Colonic mucosa (tissue), 4 donors: Measurements from ENCODE around the gene PBX2. TPM values are rescaled to one million over a fixed set of nuclear protein-coding genes. Genes with fewer than 3 reads are reported as not detected.
"Not testable (repeated sequence)": the region's sequence is repeated elsewhere in the genome, so short reads cannot be mapped to it uniquely, and the experiment has no call there.

ENCODE experiments used
- DNase-seq: peaks from one replicate; pipeline ENCODE4 v3.0.0-alpha.2; 2020
- H3K27ac ChIP-seq: fragments of 200-600 bp; one replicate; pipeline ENCODE4 v1.8.0; 2021
- H3K27me3 ChIP-seq: fragments of 200-600 bp; one replicate; pipeline ENCODE4 v1.8.0; 2021
- H3K36me3 ChIP-seq: fragments of 200-600 bp; one replicate; pipeline ENCODE4 v1.8.0; 2021
- H3K4me1 ChIP-seq: fragments of 200-600 bp; one replicate; pipeline ENCODE4 v1.8.0; 2021; ENCODE audit warnings: mild to moderate bottlenecking
- H3K4me3 ChIP-seq: fragments of 200-600 bp; one replicate; pipeline ENCODE4 v1.8.0; 2021
- H3K9ac ChIP-seq, 2 donors: one replicate each; pipeline ENCODE4 v1.7.0; 2013; ENCODE audit warnings: control low read depth in 2 of 2, low read depth in 2 of 2, low read length in 2 of 2
- H3K9me3 ChIP-seq: fragments of 200-600 bp; one replicate; pipeline ENCODE4 v1.8.0; 2021
- CTCF ChIP-seq: fragments of 200-600 bp; IDR thresholded peaks from one replicate; pipeline ENCODE4 v1.8.0; 2022; ENCODE audit warnings: antibody characterized with exemption, mild to moderate bottlenecking
- intact Hi-C: fragments of 100-400 bp; cut with DNase I; formaldehyde crosslinking; loops from one replicate; pipeline ENCODE4 v1.14.1; 2022
- total RNA-seq, 2 donors: library from RNA; stranded (reverse); fragmentation: NEBNext Ultra II Directional in 1 of 2; extraction: Animal tissue kit (Norgen Biotek cat#: 25700) in 1 of 2; gene quantifications; one replicate each; pipeline ENCODE4 v1.2.1, GENCODE V29; 2021
- donor health status: healthy.
- donor health status: DM: no; HTN: no; CAD: no.
- donor health status: DM: no; HTN: no; CAD: no.

PBX2 gene
- total RNA-seq, 2 donors from 2014 or later = 47.5 TPM

DNA sequence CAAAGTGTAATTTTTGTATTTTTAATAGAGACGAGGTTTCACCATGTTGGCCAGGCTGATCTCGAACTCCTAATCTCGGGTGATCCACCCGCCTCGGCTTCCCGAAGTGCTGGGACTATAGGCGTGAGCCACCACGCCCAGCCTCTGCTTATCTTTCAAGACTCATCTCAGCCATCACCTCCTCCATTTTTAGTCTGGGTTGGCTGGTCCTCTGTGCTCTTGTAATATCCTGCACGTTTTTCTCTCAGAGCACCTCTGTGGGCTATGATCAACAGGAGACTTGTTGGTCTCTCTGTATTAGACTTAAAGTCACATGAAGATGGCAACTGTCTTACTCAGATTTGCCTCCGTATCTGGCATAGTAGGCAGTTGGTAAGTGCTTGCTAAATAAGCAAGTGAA, 26.3 kb upstream of the PBX2 start:
- TF ChIP-seq CTCF = no peak
- H3K4me3 ChIP-seq = no peak overlapping the region
- H3K9ac ChIP-seq = no peak overlapping the region
- H3K4me1 ChIP-seq = no peaks in the 10 kb centered on the region
- intact Hi-C loops = no loop called here
- DNase-seq = no peak
- no peaks in the 10 kb centered on the region for H3K27me3 ChIP-seq
- H3K36me3 ChIP-seq = no peaks in the 10 kb centered on the region
- no peaks in the 10 kb centered on the region for H3K9me3 ChIP-seq
- no peak overlapping the region for H3K27ac ChIP-seq

GRCh38 chr6:32215617-32216016, 25.6 kb upstream of the PBX2 start:
- Histone ChIP-seq H3K9me3 (no peaks in the 10 kb centered on the region), H3K4me1 (no peaks in the 10 kb centered on the region), H3K9ac (no peak overlapping the region), H3K27me3 (no peaks in the 10 kb centered on the region), H3K4me3 (no peak overlapping the region), H3K36me3 (no peaks in the 10 kb centered on the region), H3K27ac (no peak overlapping the region)
- TF ChIP-seq CTCF = no peak
- intact Hi-C loops = no loop called here
- DNase-seq = no peak

DNA sequence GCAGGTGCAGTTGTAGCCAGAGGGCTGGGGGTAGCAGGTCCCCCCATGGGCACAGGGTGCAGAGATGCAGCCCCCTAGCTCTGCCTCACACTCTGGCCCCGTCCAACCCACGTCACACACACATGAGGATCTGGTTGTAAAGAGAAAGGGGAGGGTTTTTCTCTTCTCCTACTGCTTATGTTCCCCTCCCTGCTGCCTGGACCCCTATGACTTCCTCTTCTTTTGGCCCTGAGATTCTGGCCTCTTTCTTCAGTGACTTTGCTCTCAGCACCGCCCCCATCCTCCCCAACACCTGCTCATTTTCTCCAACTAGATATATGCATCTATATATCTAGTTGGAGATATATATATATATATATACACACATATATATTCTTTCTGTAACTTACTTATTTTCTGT, 24.1 kb upstream of the PBX2 start:
- H3K9ac ChIP-seq = no peak overlapping the region
- no peaks in the 10 kb centered on the region for H3K36me3 ChIP-seq
- DNase-seq = no peak
- H3K9me3 ChIP-seq = no peaks in the 10 kb centered on the region
- no peaks in the 10 kb centered on the region for H3K4me1 ChIP-seq
- no peaks in the 10 kb centered on the region for H3K27me3 ChIP-seq
- intact Hi-C loops = no loop called here
- no peak for TF ChIP-seq CTCF
- no peak overlapping the region for H3K27ac ChIP-seq
- H3K4me3 ChIP-seq = no peak overlapping the region

DNA sequence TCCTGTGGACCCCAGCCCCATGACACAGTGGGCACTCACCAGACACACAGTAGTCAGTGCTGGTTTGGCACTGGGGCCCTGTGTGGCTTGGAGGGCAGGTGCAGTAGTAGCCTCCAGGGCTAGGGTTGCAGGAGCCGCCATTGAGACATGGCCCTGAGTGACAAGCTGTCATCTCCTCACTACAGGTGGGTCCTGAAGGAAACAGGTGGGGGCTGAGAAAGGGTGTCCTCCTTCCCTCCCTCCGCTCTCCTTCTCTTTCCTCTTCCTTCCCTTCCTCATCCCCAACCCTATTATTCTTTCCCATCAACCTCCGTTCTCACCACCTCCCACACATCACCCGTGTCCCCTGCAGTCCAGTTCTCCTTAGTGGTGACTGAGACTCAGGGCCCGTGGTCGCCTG, 23.6 kb upstream of the PBX2 start:
- DNase-seq = no peak
- intact Hi-C loops = no loop called here
- no peak overlapping the region for H3K4me3 ChIP-seq

GRCh38 chr6:32212076-32212760, 22.2 kb upstream of the PBX2 start:
- Histone ChIP-seq H3K4me3 (no peak overlapping the region), H3K9ac (no peak overlapping the region), H3K36me3 (no peaks in the 10 kb centered on the region), H3K27me3 (no peaks in the 10 kb centered on the region), H3K4me1 (no peaks in the 10 kb centered on the region), H3K9me3 (no peaks in the 10 kb centered on the region), H3K27ac (no peak overlapping the region)
- TF ChIP-seq CTCF = no peak
- DNase-seq = no peak
- intact Hi-C loops = no loop called here

More for the DNA sequence above, 23.6 kb upstream of the PBX2 start:
- H3K9ac ChIP-seq = no peak overlapping the region
- no peaks in the 10 kb centered on the region for H3K9me3 ChIP-seq
- H3K27me3 ChIP-seq = no peaks in the 10 kb centered on the region
- H3K27ac ChIP-seq = no peak overlapping the region
- no peak for TF ChIP-seq CTCF
- H3K4me1 ChIP-seq = no peaks in the 10 kb centered on the region
- H3K36me3 ChIP-seq = no peaks in the 10 kb centered on the region

GRCh38 chr6:32211432-32211831, 21.4 kb upstream of the PBX2 start:
- H3K9me3 ChIP-seq, H3K9ac ChIP-seq, H3K27ac ChIP-seq, H3K27me3 ChIP-seq, H3K4me1 ChIP-seq, DNase-seq, H3K4me3 ChIP-seq, intact Hi-C loops, H3K36me3 ChIP-seq: not testable (repeated sequence)
